K562 (cell line): ENCODE results near the gene VWA7.

Experiments used
- CEBPB ChIP-seq: fragments of 450-650 bp; IDR thresholded peaks from 2 replicates; pipeline ENCODE4 v1.6.1; 2016; ENCODE audit warnings: missing genetic modification characterization, missing compliant biosample characterization
- CTCF ChIP-seq, 3 experiments: IDR thresholded peaks in 2 of 3; conservative IDR thresholded peaks in 1 of 3; 2 replicates each; pipeline ENCODE4 v1.5.1; 2011 to 2012; ENCODE audit warnings: low read length in 3 of 3, mild to moderate bottlenecking in 3 of 3, control low read depth in 2 of 3, improper control_type of control experiment in 1 of 3, inconsistent platforms in 1 of 3, low read depth in 1 of 3, mixed read lengths in 1 of 3, moderate library complexity in 1 of 3; ENCODE audit not compliant: insufficient read depth in 2 of 3
- KAT8 ChIP-seq: fragments of 450-650 bp; IDR thresholded peaks from 2 replicates; pipeline ENCODE4 v1.6.1; 2016; ENCODE audit warnings: low read depth, mild to moderate bottlenecking
- NR2C2 ChIP-seq, 2 experiments: fragments of 200-800 bp in 1 of 2; sonication (Bioruptor generic) in 1 of 2; sonication (generic) in 1 of 2; formaldehyde crosslinking in 1 of 2; IDR thresholded peaks; 2 replicates each; pipeline versions ENCODE4 v1.6.1 to v1.8.0; 2016 to 2022; ENCODE audit warnings: mild to moderate bottlenecking in 1 of 2, missing compliant biosample characterization in 1 of 2, missing genetic modification characterization in 1 of 2, missing genetic modification reagents in 1 of 2
- POLR2AphosphoS5 ChIP-seq: IDR thresholded peaks from 2 replicates; pipeline ENCODE4 v1.6.1; 2011; ENCODE audit warnings: mild to moderate bottlenecking, low read depth, low read length, moderate library complexity; ENCODE audit not compliant: control insufficient read depth, insufficient read depth
- ZNF436 ChIP-seq: fragments of 250-450, 450-650 bp; sonication (Bioruptor Pico); formaldehyde crosslinking; IDR thresholded peaks from 2 replicates; pipeline ENCODE4 v1.7.0; 2020; ENCODE audit warnings: mild to moderate bottlenecking

DNA sequence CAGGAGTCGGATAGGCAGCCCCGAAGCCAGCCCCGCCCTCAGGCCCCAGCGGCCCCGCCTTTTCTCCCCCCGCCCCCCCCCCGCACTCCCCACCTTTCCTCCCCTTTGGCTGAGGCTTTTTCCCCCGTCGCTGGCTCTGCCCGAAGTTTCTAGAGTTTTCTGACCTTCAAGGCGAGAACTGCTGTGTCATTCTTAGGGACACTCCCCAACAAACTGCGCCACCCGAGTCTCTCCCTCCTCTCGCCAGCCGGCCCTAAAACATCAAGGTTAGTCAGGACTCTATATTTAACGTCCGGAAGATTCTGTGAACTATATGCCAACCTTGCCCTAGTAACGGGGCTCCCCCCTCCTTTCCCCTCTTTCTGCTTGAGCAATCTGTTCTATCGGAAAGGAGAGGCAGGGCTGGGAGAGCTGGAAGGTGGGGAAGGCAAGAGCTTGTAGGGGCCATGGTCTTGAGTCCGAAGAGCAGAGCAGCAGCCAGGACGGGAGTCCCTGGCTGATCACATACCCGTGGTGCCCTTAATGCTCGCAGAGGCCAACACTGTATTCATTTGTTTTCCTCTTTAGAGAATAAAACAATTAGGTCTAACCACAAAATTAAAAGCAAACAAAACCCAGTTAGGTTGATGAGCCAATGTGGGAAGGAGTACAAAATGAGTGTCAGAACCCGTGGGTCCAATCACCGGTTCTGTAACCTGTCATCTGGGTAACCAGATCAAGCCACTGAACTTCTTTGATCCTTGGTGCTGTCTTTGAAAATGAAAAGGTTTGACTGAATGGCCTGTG lies 45.1 kb upstream of the VWA7 start:
- no peak; a peak in 1 of 6 replicates for TF ChIP-seq CTCF (IDR thresholded peaks at IDR 0.05 in 2 of 3, conservative IDR thresholded peaks at IDR 0.05 in 1 of 3; ENCODE audit: insufficient read depth in 2 of 3, low read depth in 1 of 3, low read length in 3 of 3)
- TF ChIP-seq POLR2AphosphoS5 = peak; percentile 92
- TF ChIP-seq KAT8 = no peak
- no peak for TF ChIP-seq NR2C2 (CRISPR knock-in tag; IDR thresholded peaks at IDR 0.05)
- no peak for TF ChIP-seq NR2C2 (tag; IDR thresholded peaks at IDR 0.05)
- TF ChIP-seq CEBPB (tag) = 0 out of 2 replicates have a peak, but pooled peaks have one; percentile 43
- no peak for TF ChIP-seq ZNF436 (CRISPR knock-in tag)
